ENCODE measurements around the gene DNM2.
A peak's percentile ranks its signal among the peaks of the same experiment; 100 is the strongest.

GRCh38 chr19:10835754-10836478, 118.0 kb downstream of the DNM2 start, which contains the start of gene TMED1:
- TF ChIP-seq, protein P1, sequence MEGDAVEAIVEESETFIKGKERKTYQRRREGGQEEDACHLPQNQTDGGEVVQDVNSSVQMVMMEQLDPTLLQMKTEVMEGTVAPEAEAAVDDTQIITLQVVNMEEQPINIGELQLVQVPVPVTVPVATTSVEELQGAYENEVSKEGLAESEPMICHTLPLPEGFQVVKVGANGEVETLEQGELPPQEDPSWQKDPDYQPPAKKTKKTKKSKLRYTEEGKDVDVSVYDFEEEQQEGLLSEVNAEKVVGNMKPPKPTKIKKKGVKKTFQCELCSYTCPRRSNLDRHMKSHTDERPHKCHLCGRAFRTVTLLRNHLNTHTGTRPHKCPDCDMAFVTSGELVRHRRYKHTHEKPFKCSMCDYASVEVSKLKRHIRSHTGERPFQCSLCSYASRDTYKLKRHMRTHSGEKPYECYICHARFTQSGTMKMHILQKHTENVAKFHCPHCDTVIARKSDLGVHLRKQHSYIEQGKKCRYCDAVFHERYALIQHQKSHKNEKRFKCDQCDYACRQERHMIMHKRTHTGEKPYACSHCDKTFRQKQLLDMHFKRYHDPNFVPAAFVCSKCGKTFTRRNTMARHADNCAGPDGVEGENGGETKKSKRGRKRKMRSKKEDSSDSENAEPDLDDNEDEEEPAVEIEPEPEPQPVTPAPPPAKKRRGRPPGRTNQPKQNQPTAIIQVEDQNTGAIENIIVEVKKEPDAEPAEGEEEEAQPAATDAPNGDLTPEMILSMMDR (IDR thresholded peaks at IDR 0.05): peak in 4 of 6 experiments; percentile 51 to 77 (median 69)
- peak in 2 of 4 donors; percentile 48 to 61 for TF ChIP-seq POLR2A (IDR thresholded peaks at IDR 0.05)
- peak; percentile 41 to 79 for TF ChIP-seq POLR2AphosphoS5 (IDR thresholded peaks at IDR 0.05)
